ENCODE results near the gene EVPLL.
A peak's percentile ranks its signal among the peaks of the same experiment; 100 is the strongest.

The EVPLL gene

GRCh38 chr17:18362698-18363100 lies 14.9 kb upstream of the EVPLL start:
- no peaks in the 10 kb centered on the region for H3K36me3 ChIP-seq (replicated peaks)
- TF ChIP-seq CTCF (IDR thresholded peaks at IDR 0.05; ENCODE audit: low read depth, low read length, missing control alignments): no peak
- DNase-seq: no peak
- no peak overlapping the region for H3K27ac ChIP-seq
- in situ Hi-C loops (cut with HindIII; ENCODE audit: low pct_ligation_motif_present, low sequenced_read_pairs): no loop called here
- peak overlapping the region; percentile 78 for H3K4me3 ChIP-seq (ENCODE audit: low read depth, low read length)
- H3K27me3 ChIP-seq (replicated peaks): no peaks in the 10 kb centered on the region

- peak; percentile 73 for DNase-seq
- H3K4me3 ChIP-seq (ENCODE audit: low read depth, low read length): peak within 1 kb of the TSS; percentile 78
- in situ Hi-C loops (cut with HindIII; ENCODE audit: low pct_ligation_motif_present, low sequenced_read_pairs): no loop called here
- no peak for TF ChIP-seq CTCF (IDR thresholded peaks at IDR 0.05; ENCODE audit: low read depth, low read length, missing control alignments)
- no peak within 1 kb of the TSS for H3K27ac ChIP-seq
- no peaks in the 10 kb centered on the region for H3K36me3 ChIP-seq (replicated peaks)
- no peaks in the 10 kb centered on the region for H3K27me3 ChIP-seq (replicated peaks)
Measured at GRCh38 chr17:18363101-18364049, 14.2 kb upstream of the EVPLL start, which contains the start of gene SHMT1. TSS of gene SHMT1 (minus strand) at chr17:18363550. CDS start at chr17:18355981, 7,569 bp downstream.

- Histone ChIP-seq H3K27ac (no peak overlapping the region), H3K27me3 (replicated peaks) (no peaks in the 10 kb centered on the region), H3K4me3 (ENCODE audit: low read depth, low read length) (no peak overlapping the region), H3K36me3 (replicated peaks) (no peaks in the 10 kb centered on the region)
- TF ChIP-seq CTCF (IDR thresholded peaks at IDR 0.05; ENCODE audit: low read depth, low read length, missing control alignments): no peak
- no peak for DNase-seq
- in situ Hi-C loops (cut with HindIII; ENCODE audit: low pct_ligation_motif_present, low sequenced_read_pairs): no loop called here
Measured at GRCh38 chr17:18364166-18364565, 13.4 kb upstream of the EVPLL start.

- Histone ChIP-seq H3K4me3 (ENCODE audit: low read depth, low read length) (no peak overlapping the region), H3K36me3 (replicated peaks) (no peaks in the 10 kb centered on the region), H3K27ac (no peak overlapping the region), H3K27me3 (replicated peaks) (no peaks in the 10 kb centered on the region)
- TF ChIP-seq CTCF (IDR thresholded peaks at IDR 0.05; ENCODE audit: low read depth, low read length, missing control alignments): no peak
- in situ Hi-C loops (cut with HindIII; ENCODE audit: low pct_ligation_motif_present, low sequenced_read_pairs): no loop called here
- DNase-seq: no peak
Measured at GRCh38 chr17:18368946-18369345, 8.6 kb upstream of the EVPLL start.

GRCh38 chr17:18370761-18371160 lies 6.8 kb upstream of the EVPLL start:
- Histone ChIP-seq H3K4me3 (ENCODE audit: low read depth, low read length) (no peak overlapping the region), H3K27me3 (replicated peaks) (no peaks in the 10 kb centered on the region), H3K36me3 (replicated peaks) (no peaks in the 10 kb centered on the region), H3K27ac (no peak overlapping the region)
- no peak for TF ChIP-seq CTCF (IDR thresholded peaks at IDR 0.05; ENCODE audit: low read depth, low read length, missing control alignments)
- DNase-seq: no peak
- in situ Hi-C loops (cut with HindIII; ENCODE audit: low pct_ligation_motif_present, low sequenced_read_pairs): no loop called here
